PC-3 (cell line): Measurements from ENCODE around the gene CMTM4.

Experiments
- EZH2 ChIP-seq: fragments of 300-600 bp; sonication (generic); IDR thresholded peaks from one replicate; pipeline ENCODE4 v1.6.1; 2017; ENCODE audit warnings: antibody characterized with exemption, mild to moderate bottlenecking, low read length; ENCODE audit not compliant: unreplicated experiment
- EZH2phosphoT487 ChIP-seq: fragments of 300-600 bp; sonication (generic); IDR thresholded peaks from 2 replicates; pipeline ENCODE4 v1.6.1; 2018; ENCODE audit warnings: mild to moderate bottlenecking, antibody characterized with exemption, low read length, borderline replicate concordance
- TF ChIP-seq, protein P1 (sequence below): fragments of 300-600 bp; sonication (generic); conservative IDR thresholded peaks from 2 replicates; pipeline ENCODE4 v1.5.1; 2017; ENCODE audit warnings: antibody characterized with exemption, low read depth, mild to moderate bottlenecking, low read length

DNA sequence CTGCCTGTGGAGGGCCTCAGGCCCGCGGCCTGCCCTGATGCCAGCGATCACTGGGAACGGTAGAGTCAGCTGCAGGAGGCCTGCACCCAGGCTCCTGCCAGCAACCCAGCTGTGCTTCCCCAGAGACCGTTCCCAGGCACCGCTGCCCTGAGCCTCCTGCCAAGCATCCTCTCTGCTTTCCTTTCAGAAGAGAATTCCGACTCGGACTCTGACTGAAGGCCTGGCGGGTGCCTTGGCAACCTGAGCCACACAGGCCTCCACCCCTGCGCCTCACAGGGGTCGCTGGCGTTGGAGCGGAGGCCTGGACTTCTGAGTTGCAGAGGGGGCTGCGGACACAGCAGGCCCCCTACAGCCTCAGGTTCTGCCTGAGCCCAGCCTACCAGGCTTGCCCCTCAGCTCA lies 84.1 kb downstream of the CMTM4 start:
- TF ChIP-seq, protein P1, sequence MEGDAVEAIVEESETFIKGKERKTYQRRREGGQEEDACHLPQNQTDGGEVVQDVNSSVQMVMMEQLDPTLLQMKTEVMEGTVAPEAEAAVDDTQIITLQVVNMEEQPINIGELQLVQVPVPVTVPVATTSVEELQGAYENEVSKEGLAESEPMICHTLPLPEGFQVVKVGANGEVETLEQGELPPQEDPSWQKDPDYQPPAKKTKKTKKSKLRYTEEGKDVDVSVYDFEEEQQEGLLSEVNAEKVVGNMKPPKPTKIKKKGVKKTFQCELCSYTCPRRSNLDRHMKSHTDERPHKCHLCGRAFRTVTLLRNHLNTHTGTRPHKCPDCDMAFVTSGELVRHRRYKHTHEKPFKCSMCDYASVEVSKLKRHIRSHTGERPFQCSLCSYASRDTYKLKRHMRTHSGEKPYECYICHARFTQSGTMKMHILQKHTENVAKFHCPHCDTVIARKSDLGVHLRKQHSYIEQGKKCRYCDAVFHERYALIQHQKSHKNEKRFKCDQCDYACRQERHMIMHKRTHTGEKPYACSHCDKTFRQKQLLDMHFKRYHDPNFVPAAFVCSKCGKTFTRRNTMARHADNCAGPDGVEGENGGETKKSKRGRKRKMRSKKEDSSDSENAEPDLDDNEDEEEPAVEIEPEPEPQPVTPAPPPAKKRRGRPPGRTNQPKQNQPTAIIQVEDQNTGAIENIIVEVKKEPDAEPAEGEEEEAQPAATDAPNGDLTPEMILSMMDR, result no peak
- TF ChIP-seq EZH2, result no peak
- no peak for TF ChIP-seq EZH2phosphoT487
